ENCODE measurements around the gene MORN1.

- TF ChIP-seq POLR2A (IDR thresholded peaks at IDR 0.05): no peak
- no peak for TF ChIP-seq CTCF (IDR thresholded peaks at IDR 0.05)
- no peak for TF ChIP-seq EP300 (IDR thresholded peaks at IDR 0.05)
- TF ChIP-seq POLR2AphosphoS5 (IDR thresholded peaks at IDR 0.05): no peak
These were observed 17.7 kb downstream of the MORN1 start for GRCh38 chr1:2373551-2374251.

All from gastroesophageal sphincter (tissue), 3 donors.